GM18861 (cell line): ENCODE measurements around the gene CD19.
A peak's percentile ranks its signal among the peaks of the same experiment; 100 is the strongest.
"Not testable (repeated sequence)": the region's sequence is repeated elsewhere in the genome, so short reads cannot be mapped to it uniquely, and the experiment has no call there.

ENCODE experiments used
- ATAC-seq: cut with Tn5 transposase; IDR thresholded peaks from one replicate; pipeline ENCODE4 v1.9.1; 2021; ENCODE audit not compliant: unreplicated experiment

Gene CD19

GRCh38 chr16:28935924-28936783 is 4.4 kb downstream of the CD19 start:
- ATAC-seq: peak; percentile 68

DNA sequence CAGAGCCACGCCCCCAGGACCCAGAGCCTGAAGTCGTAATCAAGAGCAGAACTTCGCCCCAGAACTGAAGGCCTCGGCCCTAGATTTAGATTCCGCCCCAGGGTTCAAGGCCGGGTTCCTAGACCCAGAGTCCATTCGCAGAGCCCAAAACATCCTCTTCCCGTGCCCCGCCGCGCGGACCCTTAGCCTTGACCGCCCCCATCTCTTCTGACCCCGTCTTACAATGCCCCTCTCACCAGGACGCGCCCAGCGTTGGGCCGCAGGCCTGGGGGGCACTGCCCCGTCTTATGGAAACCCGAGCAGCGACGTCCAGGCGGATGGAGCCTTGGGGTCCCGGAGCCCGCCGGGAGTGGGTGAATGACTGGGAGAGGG is 5.0 kb downstream of the CD19 start:
- ATAC-seq: no peak

GRCh38 chr16:28937222-28937876 is 5.6 kb downstream of the CD19 start:
- ATAC-seq: no peak

DNA sequence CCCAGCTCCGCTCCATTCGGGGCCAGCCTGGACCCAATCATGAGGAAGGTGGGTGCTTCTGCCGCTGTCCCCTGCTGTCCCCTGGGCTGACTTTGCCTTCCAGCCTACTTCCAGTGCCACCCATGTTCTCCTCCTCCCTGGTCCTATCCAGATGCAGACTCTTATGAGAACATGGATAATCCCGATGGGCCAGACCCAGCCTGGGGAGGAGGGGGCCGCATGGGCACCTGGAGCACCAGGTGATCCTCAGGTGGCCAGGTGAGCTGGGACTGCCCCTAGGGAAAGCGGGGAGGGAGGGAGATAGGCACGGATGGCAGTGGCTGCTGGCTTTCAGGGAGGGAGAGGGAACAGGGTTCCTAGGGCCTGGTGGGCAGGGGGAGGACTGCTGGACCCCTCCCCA is 7.0 kb downstream of the CD19 start:
- ATAC-seq: no peak

DNA sequence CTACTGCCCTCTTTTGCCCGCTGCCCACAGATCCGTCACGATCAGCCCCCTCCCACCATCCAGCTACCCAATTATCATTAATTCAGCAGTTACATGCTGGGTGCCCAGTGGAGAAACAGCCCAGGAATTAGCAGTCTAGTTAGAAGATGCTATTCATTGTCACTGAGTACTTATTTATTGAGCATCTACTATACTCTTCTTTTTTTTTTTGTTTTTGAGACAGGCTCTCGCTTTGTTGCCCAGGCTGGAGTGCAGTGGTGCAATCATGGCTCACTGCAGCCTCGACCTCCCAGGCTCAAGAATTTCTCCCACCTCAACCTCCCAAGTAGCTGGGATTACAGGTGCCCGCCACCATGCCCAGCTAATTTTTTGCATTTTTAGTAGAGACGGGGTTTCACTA is 8.1 kb downstream of the CD19 start:
- ATAC-seq: not testable (repeated sequence)

- no peak for ATAC-seq
These were observed 11.5 kb downstream of the CD19 start for GRCh38 chr16:28943281-28943680.

- no peak for ATAC-seq
These were observed 14.9 kb downstream of the CD19 start for GRCh38 chr16:28946681-28947080.

DNA sequence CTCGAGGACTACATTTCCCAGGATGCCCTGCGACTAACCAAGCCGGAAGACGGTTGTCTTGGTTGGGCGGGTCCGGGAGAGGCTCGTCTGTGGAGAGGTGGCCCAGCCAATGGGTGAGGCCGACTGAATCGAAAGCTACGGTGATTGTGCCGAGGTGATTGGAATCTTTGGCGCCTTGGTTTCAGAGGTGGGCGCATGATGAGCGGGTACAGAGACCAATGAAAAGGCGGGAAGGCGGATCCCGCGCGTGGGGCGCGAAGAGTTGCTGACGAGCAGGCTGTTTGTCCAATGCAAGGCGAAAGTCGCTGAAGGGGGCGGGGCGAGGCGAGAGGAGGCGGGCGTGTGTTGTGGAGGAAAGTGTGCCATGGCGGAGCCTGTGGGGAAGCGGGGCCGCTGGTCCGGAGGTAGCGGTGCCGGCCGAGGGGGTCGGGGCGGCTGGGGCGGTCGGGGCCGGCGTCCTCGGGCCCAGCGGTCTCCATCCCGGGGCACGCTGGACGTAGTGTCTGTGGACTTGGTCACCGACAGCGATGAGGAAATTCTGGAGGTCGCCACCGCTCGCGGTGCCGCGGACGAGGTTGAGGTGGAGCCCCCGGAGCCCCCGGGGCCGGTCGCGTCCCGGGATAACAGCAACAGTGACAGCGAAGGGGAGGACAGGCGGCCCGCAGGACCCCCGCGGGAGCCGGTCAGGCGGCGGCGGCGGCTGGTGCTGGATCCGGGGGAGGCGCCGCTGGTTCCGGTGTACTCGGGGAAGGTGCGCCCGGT is 19.1 kb downstream of the CD19 start, which contains the start of gene NFATC2IP:
Gene NFATC2IP (plus strand): TSS at position 290 of the 762 bp plus-strand sequence. CDS start 75 bp downstream, at position 365.
- peak; percentile 92 for ATAC-seq

DNA sequence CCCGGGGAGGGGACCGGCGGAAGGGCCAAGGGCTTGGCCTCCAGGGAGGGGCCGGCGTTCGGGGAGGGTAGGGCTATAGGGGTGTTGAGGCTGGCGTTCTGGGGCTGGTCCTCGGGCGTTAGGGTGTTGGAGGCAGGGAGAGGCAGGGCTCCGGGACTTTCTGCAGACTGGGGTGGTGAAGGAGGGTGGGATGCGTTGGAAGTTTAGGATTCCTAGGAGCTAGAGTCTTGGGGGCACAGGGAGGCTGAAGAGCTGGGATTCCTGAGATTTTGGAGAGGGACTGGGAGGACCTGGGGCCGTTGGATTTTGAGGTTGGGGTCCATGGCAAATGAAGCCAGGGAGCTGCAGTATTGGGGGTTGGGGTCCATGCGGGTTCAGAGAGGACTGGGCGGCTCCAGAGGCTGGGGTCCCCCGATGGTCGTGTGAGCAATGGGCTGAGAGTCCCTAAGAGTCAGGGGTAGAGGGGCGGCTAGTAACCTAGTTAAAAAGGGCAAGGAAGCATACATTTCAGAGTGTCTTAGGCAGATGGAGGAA is 19.7 kb downstream of the CD19 start:
- ATAC-seq: no peak

- no peak for ATAC-seq
These were observed 26.4 kb downstream of the CD19 start for GRCh38 chr16:28958216-28958615.

- no peak for ATAC-seq
These were observed 27.1 kb downstream of the CD19 start for GRCh38 chr16:28958836-28959235.

- no peak for ATAC-seq
These were observed 32.3 kb downstream of the CD19 start for GRCh38 chr16:28964072-28964471.

DNA sequence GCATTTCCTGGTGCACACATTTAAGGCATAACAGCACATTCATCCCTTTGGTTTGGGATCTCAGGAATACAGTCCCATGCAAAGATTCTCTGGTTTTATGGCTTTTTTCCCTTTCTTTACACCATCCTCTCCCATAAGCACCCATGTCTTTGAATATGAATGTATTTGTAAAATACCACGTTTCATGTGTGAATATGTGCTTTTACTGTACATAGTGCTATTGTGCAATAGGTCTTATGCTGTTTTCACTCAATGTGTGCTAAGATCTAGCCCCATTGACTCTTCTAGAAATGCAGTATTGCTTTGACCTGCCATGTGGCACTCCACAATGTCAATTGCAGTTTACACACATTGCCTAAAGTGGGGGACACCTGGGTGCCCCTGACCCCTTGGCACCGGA is 32.7 kb downstream of the CD19 start:
- no peak for ATAC-seq

DNA sequence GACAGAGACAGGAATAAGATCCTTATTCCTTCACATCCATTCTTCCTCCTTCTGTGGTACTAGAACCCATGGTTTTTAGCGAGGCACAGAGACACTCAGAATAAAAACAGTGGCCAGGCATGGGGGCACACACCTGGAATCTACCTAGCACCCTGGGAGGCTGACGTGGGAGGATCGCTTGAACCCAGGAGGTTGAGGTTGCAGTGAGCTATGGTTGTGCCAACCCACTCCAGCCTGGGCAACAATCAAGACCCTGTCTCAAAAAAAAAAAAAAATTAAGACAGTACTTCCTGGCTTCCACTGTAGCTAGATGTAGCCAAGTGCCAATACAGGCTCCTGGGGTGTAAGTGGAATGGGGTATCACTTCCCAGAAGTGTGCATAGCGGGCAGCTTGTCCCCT is 35.4 kb downstream of the CD19 start:
- ATAC-seq: no peak

- ATAC-seq: not testable (repeated sequence)
These were observed 37.9 kb downstream of the CD19 start for GRCh38 chr16:28969696-28970095.

- ATAC-seq: no peak
These were observed 42.3 kb downstream of the CD19 start for GRCh38 chr16:28974007-28974436.

- peak; percentile 80 for ATAC-seq
These were observed 42.8 kb downstream of the CD19 start, which contains the start of gene SPNS1 for GRCh38 chr16:28974437-28975157. TSS of gene SPNS1 (plus strand) at chr16:28974778. CDS start at chr16:28975152, 374 bp downstream.

DNA sequence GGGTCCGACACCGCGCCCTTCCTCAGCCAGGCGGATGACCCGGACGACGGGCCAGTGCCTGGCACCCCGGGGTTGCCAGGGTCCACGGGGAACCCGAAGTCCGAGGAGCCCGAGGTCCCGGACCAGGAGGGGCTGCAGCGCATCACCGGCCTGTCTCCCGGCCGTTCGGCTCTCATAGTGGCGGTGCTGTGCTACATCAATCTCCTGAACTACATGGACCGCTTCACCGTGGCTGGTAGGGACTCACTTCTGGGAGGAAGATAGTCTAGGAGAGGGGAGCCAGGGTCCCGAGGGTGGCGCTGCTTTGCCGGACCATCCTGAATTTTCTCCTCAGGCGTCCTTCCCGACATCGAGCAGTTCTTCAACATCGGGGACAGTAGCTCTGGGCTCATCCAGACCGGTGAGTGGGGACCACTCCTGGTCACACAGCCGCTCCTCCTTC is 43.4 kb downstream of the CD19 start:
- ATAC-seq: peak; percentile 7

DNA sequence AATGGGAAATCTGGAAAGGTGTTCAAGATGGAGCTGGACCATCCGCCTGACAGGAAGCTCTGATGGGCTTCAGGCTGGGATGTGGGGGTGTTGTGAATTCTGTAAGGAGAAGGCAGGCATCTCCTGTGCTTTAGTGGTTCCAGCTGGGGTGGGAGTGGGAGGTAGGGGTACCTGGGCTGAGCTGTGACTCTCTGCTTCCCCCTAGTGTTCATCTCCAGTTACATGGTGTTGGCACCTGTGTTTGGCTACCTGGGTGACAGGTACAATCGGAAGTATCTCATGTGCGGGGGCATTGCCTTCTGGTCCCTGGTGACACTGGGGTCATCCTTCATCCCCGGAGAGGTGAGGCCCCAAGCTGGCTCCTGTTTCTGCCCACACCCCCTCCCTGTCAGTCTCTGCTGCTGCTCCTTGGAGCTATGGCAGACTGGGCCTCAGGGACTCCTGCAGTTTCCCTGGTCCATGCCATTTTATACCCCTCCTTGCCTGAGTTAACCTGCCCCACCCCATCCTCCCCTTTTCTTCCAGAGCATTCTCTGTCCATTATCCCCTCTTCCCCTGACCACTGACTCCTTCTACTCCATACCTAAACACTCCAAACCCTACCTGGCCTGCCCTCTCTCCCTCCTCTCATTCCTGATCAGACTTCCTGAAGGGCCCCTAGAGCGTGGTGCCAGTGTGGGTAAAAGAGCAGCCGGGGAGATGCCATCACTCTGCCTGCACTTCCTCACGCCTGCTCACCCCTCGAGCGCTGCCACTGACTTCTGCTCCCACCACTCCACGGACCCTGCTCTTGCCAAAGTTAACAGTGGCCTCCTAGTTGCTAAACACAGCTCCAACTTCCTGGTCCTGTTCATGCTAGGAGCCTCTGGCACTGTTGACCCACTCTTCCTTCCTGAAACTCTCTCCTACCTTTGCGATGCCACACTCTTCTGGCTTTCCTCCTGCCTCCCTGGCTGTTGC is 46.2 kb downstream of the CD19 start:
- no peak for ATAC-seq
